ENCODE results near the gene ARHGAP24.

ARHGAP24 gene

DNA sequence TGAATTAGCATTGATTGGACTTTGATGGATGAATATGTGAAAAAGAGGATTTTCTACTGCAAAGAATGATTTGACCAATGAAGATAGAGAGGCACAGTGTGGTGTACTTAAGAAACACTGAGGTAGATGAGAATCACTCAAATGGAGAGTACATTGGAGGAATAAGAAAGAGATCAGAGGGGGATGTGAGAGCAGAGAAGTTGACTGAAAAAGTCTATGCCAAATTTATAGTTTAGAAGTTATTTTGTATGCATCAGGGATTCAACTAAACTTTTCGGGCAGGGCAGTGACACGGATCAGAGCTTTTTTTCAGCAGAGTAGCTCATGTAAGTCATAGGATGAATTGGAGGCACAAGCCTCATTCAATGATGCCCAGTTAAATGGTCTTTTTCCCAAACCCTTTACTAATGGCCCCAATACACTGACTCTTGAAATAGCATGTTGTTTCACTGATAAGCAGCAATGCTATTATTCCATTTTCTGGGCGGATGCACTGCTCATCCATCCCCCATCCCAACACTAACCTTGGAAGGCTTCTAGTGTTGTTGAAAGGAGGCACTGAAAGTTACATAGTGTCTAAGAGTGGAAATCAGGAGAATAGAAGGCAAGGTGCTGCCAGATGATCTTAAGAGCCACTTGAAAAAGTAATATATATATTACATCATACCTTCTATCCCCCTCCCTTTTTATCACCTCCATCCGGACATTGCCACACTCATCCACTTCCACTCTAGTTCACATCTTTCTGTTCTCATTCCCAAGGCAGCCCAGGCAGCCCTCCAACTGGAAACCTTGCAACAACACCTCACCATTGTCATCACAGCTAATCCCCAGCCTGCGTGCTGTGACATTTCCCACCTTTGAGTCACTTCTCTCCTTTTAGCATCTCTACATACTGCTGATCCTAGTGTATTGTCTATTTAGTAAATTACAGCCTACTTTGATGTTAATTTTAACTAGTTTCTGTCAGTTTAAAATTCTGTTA lies 46.1 kb downstream of the ARHGAP24 start:
- no peak for FAIRE-seq

- FAIRE-seq = no peak
These were observed 47.3 kb downstream of the ARHGAP24 start for GRCh38 chr4:85522277-85522676.

DNA sequence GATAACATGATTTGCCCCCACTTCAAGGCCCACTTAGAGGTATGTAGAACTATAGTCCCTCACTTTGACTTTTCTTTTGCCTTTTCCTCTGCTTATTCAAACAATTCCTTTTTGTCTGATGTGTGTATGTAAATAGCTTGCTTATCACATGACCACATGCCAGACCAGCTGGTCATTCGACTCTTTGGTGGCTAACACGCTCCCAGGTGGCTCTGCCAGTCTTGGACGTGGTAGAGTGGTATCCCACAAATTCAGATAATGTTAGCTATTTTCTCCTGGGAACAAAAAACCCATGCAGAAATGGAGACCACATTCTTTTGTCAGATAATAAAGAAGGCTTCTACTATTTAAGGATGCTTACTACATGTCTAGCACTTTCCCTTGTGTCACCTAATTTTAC lies 47.9 kb downstream of the ARHGAP24 start:
- FAIRE-seq = no peak

DNA sequence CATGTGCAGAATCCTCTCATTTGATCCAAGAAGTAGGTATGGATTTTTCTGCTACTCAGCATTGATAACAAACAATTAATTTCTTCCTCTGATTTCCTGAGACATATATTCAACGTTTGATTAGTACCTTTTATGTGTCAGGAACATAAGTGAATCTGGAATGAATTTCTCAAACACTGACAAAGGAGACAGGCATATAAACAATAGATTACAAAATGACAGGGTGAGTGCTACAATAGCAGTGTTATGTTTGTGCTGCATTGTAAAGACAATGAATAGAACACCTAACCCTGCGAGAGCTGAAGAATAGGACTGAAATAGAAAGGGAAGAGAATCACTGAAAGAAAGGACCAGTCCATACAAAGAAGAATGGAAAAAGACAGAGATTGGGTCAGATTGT lies 52.9 kb downstream of the ARHGAP24 start:
- FAIRE-seq = no peak

DNA sequence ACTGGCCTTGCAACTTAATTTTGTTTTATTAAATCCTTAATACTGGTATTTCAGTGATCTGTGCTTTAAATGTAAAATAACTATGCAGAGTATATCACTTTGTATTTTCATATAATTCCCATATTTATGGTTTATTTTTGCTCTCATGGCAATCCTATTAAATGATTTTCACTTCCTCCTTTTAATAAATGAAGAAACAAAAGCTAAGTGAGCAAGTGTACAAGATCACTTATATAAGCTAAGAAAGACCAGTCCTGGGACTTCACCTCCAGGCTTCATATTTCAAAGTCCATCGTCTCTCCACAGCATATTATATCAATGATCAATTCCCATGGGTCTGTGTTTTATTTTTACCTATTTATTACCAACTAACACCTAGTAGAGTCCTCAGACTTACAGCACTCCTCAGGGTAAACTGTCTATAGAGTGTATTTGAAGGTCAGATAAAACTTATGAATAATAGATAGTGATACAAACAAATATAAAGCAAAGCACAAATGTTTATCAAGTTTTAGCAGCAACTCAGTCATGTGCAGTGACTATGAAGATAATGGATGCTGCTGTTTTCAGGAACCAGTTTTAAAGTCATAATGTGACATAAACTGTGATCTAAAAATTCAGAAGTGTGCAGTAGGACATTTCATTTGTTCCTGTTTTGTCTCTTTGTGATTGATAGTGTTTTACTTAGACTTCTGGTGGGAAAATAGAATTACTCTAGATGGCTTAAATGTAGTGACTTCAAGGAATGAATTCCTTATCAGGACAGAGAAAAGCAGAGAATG lies 56.8 kb downstream of the ARHGAP24 start:
- FAIRE-seq = no peak

DNA sequence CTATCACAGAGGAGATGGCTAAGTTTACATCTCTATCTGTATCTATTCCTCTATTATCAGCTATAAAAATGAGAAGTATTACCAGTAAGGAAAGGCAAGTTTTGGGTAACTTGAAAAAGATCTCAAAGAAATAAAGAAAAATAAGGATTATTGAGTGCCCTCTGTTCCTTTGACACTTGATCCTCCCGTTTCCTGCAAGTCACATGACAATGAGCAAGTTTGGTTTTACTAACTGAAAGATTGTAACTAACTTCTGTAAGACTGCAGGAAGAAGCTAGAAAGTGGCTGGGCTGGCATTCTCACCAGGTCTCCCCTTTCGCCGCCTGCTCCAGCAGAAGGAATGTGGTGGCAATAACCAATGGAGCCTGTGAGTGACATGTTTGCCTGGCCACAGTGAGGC lies 59.2 kb downstream of the ARHGAP24 start:
- no peak for FAIRE-seq

- FAIRE-seq = no peak
These were observed 68.9 kb downstream of the ARHGAP24 start for GRCh38 chr4:85543832-85544231.

- no peak for FAIRE-seq
These were observed 69.8 kb downstream of the ARHGAP24 start for GRCh38 chr4:85544751-85545150.

- FAIRE-seq = no peak
These were observed 73.2 kb downstream of the ARHGAP24 start for GRCh38 chr4:85548116-85548515.

DNA sequence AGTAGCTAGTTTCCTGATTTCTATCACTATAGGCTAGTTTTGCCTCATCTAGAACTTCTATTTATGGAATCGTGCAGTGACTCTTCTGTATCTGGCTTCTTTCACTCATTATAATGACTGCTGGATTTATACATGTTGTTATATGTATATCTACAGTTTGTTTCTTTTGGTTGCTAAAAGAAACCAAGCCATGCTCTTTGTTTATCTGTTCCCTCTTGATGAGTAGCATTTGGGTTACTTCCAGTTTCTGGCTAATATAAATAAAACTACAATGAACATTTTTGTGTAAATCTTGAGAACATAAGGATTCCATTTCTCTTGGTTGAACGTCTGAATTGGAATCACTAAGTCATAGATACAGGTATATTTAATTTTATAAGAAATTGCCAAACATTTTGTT lies 73.9 kb downstream of the ARHGAP24 start:
- FAIRE-seq = no peak

DNA sequence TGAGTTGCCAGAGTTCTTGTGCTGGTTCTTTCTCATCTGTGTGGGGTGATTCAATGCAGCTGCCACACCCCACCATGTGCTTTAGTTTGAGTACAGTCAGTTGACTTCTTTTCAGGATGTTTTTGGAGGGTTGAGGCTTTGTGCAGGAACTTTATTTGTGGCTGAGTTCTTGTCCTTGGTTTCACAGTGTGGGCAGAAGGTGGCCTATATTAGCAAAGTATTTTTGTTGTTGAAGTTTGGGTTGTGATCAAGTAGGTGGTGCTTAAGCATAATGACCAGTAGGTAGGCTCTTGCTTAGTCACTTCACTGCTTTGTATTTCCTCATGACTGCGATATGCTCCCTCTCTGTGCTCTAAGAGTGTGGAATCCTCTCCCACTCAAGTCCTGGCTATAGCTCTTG lies 80.3 kb downstream of the ARHGAP24 start:
- no peak for FAIRE-seq

GRCh38 chr4:85556283-85556682 lies 81.3 kb downstream of the ARHGAP24 start:
- no peak for FAIRE-seq

DNA sequence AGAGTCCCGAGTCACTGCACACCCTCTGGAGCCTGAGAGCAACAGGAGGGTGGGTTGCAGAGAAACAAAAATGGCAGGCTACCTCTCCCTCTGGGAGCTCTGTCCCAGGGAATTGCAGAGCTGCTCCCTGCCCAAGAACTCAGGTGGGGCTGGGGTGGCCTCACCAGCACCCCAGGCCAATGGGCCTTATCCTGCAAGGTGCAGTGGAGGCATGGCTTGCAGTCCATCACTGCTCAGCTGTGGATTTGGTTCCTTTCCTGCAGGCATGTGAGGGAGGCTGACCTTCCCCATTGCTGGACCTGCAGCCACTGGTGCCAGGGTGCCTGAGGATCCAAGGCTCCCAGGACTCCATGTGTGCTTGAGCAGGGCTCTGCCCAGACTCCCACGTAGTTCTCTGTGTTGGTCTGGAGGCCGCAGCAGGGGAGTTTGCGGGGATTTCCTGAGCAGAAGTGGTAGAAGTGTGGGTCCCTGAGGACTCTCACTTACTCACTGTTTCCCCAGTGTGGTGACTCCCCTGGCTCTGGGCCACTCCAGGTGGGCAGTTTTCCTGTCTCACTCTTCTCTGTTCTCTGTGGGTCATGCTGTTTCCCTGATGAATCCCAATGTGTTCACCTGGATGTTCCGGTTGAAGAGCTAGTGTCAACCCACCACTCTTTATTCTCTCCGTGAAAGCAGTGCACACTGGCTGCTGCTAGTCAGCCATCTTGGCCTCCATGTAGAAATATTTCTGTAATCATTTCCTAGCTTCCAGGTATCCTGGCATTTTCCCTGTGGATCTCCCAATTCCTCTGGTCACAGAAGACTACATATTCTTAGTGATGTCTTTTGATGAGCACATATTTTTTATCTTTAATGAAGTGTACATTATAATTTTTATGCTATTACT lies 82.3 kb downstream of the ARHGAP24 start:
- FAIRE-seq = no peak

DNA sequence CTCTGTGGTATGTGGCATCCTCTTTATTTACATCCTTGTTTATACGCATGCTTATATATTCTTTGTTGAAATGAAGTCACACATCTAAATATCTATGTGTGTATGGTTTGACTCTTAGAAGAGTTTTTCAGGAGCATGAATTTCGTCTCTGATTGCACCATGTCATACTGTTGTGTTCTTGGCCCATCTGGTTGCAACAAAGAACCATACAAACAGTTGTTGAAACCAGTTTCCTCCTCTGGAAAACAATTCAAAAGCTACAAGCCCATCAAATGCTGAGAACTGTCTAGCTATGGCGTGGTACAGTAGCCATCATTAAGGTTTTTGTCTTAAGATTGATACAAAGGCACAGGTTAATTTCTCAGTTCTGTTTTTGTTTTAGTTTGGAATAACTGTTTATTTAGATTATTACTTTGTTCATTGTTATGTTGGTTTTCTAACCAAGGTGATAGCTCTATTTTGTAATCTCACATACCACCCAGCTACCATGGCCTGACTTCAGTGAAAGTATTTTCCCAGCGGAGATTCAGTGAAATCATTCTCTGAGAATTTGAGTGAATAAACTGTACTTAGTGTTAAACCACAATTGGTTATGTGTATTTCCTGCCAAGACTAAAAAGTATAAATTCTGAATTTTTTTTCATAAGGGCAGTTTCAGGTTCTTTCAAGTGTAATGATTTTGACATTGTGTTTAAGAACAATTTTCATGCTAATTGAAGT lies 91.0 kb downstream of the ARHGAP24 start:
- FAIRE-seq = no peak

DNA sequence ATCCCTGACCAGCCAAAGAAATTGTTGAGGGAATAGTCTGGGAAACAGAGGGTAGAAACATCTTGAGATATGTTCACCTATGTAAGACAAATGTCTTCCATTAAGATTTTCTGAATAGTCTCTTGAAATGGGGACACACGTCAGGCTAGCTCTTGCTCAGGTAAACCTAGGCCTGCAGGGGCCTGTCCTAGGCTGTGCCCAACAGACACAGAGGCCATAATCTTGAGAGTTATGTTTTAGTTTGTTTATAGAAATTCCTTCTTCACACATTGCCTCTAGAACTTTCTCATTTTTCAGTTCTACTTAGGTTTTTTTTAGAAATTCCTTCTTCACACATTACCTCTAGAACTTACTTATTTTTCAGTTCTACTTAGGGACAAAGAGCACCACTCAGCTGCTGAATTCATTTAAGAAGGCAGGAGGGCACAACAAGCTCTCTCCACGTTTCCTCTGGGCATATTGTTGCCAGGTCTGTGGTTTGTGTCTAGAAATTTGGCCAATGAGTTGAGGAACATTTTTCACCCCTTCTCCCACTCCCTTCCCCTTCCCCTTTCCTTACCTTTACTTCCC lies 94.9 kb downstream of the ARHGAP24 start:
- FAIRE-seq = no peak

- no peak for FAIRE-seq
These were observed 95.4 kb downstream of the ARHGAP24 start for GRCh38 chr4:85570388-85570787.

DNA sequence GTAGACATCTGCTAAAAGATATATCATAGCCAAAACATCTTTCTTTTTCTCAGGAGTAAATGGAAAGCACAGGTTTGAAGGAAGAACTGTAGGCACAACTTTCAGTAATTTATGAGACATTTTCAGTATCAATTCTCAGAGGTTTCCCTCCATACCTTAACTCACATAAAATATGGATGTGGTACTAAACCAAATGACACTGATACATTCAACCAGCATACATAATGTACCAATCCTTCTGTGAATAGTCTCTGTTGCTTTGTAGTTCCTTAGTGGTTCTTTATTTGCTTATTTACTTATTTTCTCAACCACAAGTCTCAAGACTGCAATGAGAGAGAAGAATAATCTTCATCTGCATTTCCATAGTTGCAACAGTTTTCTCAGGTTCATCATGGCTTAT lies 96.1 kb downstream of the ARHGAP24 start:
- FAIRE-seq = no peak

DNA sequence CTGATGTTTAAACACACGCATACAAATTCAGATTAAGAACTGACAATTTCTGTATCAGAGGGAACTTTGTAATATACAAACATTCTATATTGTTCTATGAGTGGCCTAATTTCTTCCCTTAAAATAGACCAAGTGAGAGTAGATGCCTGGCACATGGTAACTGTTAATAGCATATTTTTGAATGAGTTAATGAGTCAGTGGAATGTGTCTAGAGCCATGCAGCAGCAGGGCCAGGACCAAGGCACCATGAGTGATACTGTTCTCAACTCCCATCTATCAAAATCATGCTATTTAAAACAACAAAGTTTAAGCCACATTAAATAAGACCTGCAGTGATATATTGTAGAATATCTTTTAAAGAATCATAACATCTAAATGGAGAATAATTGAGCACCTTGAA lies 98.3 kb downstream of the ARHGAP24 start:
- FAIRE-seq = no peak

GRCh38 chr4:85577307-85577706 lies 102.4 kb downstream of the ARHGAP24 start:
- no peak for FAIRE-seq

- no peak for FAIRE-seq
These were observed 105.0 kb downstream of the ARHGAP24 start for GRCh38 chr4:85579942-85580341.

GRCh38 chr4:85580489-85580888 lies 105.5 kb downstream of the ARHGAP24 start:
- FAIRE-seq = no peak

GRCh38 chr4:85587952-85588351 lies 113.0 kb downstream of the ARHGAP24 start:
- FAIRE-seq = no peak

All from TTC549 (cell line).